EL (cell line): ENCODE data around the gene CACNB3.
"Not testable (repeated sequence)": the region's sequence is repeated elsewhere in the genome, so short reads cannot be mapped to it uniquely, and the experiment has no call there.

Source experiments
- DNase-seq: peaks from one replicate; pipeline ENCODE4 v3.0.0-alpha.2; 2016

The CACNB3 gene

DNA sequence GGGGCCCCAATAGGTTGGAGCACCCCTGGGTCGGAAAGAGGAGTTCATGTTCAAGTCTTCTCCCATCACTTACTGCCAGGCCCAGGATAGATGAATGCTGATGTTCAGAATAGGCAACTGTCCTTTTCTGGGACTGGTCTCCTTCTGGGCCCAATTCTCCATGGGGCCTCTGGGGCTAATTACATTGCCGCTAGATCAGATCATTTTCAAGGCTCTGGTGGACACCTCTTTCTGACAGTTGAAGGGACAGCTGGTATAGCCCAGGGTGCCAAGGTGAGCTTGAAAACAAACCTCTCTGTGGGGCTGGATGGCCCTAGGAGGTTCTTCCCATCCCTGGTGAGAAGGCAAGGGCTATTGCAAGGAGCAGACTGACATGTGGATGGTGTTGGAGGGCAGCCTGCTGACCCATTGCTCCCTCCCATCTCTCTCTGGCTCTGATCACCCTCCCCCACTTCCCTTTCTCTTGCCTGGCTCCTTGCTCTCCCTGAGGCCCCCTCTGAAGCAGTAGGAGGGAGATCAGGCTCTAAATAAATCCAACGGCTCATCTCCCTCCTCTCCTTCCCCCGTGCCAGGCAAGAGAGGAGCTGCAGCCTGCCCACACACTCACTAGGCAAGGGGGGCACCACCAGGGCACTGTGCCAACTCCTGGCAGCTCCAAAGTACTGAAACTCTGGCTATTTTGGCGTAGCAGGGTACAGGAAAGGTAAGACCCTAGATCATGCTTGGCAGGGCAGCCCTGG, 1.9 kb downstream of the CACNB3 start:
- no peak for DNase-seq

GRCh38 chr12:48822139-48822538, 3.8 kb downstream of the CACNB3 start:
- DNase-seq, result no peak

GRCh38 chr12:48822711-48823110, 4.4 kb downstream of the CACNB3 start:
- no peak for DNase-seq

DNA sequence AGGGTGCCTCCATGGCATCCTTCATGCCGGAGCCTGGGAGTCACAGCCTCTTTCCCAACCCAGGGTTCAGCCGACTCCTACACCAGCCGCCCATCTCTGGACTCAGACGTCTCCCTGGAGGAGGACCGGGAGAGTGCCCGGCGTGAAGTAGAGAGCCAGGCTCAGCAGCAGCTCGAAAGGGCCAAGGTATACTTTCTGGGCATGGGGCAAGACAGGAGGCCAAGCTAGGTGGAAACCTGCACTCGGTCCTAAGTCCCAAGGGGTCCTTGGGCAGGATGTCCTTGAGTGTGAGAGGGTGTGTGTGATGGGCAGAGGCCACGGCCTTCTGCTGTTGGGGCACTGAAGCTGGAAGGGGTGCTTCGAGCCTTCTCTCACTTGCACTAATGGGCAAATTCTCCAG, 5.0 kb downstream of the CACNB3 start:
- DNase-seq, result no peak

DNA sequence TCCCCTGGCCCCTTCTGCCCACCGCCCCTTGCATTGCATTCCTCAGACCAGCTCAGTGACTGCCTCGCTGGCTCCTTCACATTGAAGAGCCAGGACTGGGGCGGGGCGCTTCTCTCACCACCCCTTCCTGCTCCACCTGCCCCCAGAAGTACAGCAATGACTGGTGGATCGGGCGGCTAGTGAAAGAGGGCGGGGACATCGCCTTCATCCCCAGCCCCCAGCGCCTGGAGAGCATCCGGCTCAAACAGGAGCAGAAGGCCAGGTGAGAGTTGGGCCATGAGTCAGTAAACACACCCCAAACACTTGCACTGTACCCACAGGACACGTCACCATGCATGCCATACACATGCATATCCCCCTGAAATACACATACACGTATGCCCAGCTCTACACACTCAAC, 5.8 kb downstream of the CACNB3 start:
- no peak for DNase-seq

DNA sequence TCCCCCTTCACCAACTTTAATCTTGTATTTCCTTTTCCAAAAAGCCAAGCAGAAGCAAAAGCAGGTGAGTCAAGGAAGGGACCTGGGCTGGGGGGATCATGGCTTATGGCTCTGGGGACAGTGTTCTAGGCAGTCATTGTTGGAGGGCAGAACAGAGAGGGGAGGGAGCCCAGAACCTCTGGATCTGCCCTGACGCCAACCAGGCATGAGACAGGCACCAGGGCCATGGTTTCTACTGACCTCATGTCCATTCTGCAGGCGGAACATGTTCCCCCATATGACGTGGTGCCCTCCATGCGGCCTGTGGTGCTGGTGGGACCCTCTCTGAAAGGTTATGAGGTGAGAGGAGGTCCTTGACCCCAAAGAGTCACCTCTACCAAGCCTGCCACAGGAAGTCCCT, 6.6 kb downstream of the CACNB3 start:
- no peak for DNase-seq

DNA sequence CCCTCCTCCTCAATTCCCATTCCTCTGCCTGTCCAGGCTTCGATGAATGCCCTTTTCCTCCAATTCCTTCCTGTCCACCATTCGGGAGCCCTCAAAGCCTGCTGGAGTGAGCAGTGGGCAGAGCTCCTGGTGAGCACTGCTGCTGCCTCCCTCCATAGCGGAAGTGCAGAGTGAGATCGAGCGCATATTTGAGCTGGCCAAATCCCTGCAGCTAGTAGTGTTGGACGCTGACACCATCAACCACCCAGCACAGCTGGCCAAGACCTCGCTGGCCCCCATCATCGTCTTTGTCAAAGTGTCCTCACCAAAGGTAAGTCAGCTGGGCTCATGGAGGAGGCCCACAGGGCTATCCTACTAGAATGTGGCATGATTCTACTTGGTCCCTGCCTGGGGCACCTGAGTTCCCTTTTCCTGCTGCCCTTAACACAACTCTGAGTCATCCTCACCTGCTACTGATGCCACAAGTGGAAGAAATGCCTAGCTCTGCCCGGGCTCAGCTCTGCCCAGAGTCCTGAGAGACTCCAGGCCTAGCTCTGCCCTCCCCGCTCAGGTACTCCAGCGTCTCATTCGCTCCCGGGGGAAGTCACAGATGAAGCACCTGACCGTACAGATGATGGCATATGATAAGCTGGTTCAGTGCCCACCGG, 8.0 kb downstream of the CACNB3 start:
- no peak for DNase-seq

DNA sequence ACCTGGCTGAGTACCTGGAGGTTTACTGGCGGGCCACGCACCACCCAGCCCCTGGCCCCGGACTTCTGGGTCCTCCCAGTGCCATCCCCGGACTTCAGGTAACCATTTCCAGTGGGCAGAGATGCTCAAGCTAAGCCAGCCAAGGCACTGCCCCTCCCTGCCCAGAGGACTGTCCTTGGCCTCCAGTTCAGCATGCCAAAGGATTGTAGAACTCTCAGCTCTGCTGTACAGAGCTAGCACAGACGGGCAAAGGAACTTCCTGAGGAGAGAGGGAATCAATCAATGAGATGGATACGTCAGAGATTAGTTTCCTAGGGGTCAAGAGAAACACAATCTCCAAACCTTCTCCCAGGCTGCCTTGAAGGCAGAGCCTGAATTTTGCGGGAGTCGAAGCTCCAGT, 8.7 kb downstream of the CACNB3 start:
- DNase-seq, result no peak

DNA sequence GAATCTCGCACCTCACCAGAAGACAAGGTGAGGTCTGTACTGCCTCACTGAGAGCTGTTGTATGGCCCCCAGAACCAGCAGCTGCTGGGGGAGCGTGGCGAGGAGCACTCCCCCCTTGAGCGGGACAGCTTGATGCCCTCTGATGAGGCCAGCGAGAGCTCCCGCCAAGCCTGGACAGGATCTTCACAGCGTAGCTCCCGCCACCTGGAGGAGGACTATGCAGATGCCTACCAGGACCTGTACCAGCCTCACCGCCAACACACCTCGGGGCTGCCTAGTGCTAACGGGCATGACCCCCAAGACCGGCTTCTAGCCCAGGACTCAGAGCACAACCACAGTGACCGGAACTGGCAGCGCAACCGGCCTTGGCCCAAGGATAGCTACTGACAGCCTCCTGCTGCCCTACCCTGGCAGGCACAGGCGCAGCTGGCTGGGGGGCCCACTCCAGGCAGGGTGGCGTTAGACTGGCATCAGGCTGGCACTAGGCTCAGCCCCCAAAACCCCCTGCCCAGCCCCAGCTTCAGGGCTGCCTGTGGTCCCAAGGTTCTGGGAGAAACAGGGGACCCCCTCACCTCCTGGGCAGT, 9.3 kb downstream of the CACNB3 start:
- no peak for DNase-seq

- no peak for DNase-seq
Measured at GRCh38 chr12:48828293-48828692, 10.0 kb downstream of the CACNB3 start.

GRCh38 chr12:48828841-48829575, 10.7 kb downstream of the CACNB3 start:
- no peak for DNase-seq

- no peak for DNase-seq
Measured at GRCh38 chr12:48831257-48831656, 13.0 kb downstream of the CACNB3 start.

- DNase-seq, result no peak
Measured at GRCh38 chr12:48832321-48833060, 14.2 kb downstream of the CACNB3 start.

GRCh38 chr12:48838048-48838447, 19.8 kb downstream of the CACNB3 start:
- DNase-seq, result no peak

- not testable (repeated sequence) for DNase-seq
Measured at GRCh38 chr12:48842021-48842420, 23.7 kb downstream of the CACNB3 start.

- peak; percentile 98 for DNase-seq
Measured at GRCh38 chr12:48851883-48852733, 33.8 kb downstream of the CACNB3 start, which contains the start of gene DDX23. DDX23 (minus strand) TSS chr12:48852163; CDS start chr12:48845782, 6,381 bp downstream.

GRCh38 chr12:48852734-48853688, 34.7 kb downstream of the CACNB3 start:
- DNase-seq, result peak; percentile 89

DNA sequence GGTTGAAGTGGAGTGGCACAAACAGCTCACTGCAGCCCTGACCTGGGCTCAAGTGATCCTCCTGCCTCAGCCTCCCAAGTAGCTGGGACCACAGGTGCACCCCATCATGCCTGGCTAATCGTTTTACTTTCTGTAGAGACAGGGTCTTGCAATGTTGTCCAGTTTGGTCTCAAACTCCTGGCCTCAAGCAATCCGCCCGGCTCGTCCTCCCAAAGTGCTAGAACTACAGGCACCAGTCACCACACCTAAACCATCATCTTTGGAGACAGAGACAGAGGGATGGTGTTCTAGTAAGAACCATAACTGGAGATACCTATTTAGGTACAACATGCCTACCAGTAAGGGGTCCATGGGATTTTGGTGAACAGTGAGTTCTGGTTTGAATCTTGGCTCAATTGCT, 36.2 kb downstream of the CACNB3 start:
- no peak for DNase-seq

GRCh38 chr12:48854932-48855331, 36.6 kb downstream of the CACNB3 start:
- DNase-seq, result not testable (repeated sequence)

- no peak for DNase-seq
Measured at GRCh38 chr12:48856379-48856778, 38.1 kb downstream of the CACNB3 start.
